GM18498 (cell line): ENCODE data around the gene ZNF117.
"Not testable (repeated sequence)": the region's sequence is repeated elsewhere in the genome, so short reads cannot be mapped to it uniquely, and the experiment has no call there.

Source experiments
- ATAC-seq: cut with Tn5 transposase; IDR thresholded peaks from one replicate; pipeline ENCODE4 v1.9.1; 2021; ENCODE audit warnings: mild to moderate bottlenecking, moderate library complexity; ENCODE audit not compliant: unreplicated experiment

ZNF117 gene

DNA sequence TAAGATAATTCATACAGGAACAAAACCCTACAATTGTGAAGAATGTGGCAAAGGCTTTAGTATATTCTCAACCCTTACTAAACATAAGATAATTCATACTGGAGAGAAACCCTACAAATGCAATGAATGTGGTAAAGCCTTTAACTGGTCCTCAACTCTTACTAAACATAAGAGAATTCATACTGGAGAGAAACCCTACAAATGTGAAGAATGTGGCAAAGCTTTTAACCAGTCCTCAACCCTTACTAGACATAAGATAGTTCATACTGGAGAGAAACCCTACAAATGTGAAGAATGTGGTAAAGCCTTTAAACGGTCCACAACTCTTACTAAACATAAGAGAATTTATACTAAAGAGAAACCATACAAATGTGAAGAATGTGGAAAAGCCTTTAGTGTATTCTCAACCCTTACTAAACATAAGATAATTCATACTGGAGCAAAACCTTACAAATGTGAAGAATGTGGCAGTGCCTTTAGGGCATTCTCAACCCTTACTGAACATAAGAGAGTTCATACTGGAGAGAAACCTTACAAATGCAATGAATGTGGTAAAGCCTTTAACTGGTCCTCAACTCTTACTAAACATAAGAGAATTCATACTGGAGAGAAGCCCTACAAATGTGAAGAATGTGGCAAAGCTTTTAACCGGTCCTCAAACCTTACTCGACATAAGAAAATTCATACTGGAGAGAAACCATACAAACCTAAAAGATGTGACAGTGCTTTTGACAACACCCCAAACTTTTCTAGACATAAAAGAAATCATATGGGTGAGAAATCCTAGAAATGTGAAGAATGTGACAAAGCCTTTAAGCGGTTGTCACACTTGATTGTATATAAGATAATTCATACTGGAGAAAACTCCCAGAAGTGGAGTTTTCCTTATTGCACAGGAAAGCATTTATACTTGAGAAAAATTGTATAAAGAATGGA lies 62.3 kb downstream of the ZNF117 start:
- ATAC-seq, result not testable (repeated sequence)
